C4-2B (cell line): Measurements from ENCODE around the gene CELA3B.
"Not testable (repeated sequence)": the region's sequence is repeated elsewhere in the genome, so short reads cannot be mapped to it uniquely, and the experiment has no call there.

ENCODE experiments used
- H3K27ac ChIP-seq: fragments of 450-650 bp; 2 replicates; pipeline ENCODE4 v1.5.1; 2017
- ZFX ChIP-seq: fragments of 450-650 bp; IDR thresholded peaks from 2 replicates; pipeline ENCODE4 v1.6.1; 2017
- TF ChIP-seq, protein P1 (sequence below): fragments of 450-650 bp; conservative IDR thresholded peaks from 2 replicates; pipeline ENCODE4 v1.5.1; 2017; ENCODE audit warnings: mild to moderate bottlenecking

The CELA3B gene

DNA sequence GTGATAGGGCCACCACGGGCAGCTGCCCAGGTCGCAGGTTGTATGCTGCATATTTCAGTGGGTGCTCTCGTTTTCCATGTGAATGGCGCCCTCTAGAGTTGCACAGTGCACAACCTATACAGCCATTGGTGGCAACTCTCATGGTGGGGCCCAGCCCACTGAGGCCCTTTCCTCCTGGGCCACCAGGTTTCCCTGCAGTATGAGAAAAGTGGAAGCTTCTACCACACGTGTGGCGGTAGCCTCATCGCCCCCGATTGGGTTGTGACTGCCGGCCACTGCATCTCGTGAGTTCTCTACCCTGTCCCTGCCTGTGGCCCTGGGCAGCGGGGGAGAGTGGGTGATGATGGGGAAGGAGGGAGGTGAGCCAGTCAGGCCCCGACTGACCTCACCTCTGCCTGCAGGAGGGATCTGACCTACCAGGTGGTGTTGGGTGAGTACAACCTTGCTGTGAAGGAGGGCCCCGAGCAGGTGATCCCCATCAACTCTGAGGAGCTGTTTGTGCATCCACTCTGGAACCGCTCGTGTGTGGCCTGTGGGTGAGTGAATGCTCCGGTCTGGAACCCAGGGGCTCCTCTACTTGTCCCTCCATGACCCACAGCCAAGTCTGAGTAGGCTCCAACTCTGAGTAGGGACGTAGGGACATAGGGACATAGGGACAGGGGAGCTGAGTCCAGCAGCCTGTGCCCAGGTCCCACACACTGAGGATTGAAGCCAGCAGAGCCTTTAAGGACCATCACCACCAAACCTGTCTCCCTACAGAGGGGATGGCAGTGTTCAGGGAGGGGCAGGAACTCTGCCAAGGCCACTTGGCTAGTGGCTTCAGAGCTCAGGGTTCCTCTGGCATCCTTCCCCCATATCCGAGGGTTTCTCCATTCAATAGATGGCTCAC is 28.7 kb downstream of the CELA3B start:
- TF ChIP-seq, protein P1, sequence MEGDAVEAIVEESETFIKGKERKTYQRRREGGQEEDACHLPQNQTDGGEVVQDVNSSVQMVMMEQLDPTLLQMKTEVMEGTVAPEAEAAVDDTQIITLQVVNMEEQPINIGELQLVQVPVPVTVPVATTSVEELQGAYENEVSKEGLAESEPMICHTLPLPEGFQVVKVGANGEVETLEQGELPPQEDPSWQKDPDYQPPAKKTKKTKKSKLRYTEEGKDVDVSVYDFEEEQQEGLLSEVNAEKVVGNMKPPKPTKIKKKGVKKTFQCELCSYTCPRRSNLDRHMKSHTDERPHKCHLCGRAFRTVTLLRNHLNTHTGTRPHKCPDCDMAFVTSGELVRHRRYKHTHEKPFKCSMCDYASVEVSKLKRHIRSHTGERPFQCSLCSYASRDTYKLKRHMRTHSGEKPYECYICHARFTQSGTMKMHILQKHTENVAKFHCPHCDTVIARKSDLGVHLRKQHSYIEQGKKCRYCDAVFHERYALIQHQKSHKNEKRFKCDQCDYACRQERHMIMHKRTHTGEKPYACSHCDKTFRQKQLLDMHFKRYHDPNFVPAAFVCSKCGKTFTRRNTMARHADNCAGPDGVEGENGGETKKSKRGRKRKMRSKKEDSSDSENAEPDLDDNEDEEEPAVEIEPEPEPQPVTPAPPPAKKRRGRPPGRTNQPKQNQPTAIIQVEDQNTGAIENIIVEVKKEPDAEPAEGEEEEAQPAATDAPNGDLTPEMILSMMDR: peak; percentile 31
- H3K27ac ChIP-seq: not testable (repeated sequence)

DNA sequence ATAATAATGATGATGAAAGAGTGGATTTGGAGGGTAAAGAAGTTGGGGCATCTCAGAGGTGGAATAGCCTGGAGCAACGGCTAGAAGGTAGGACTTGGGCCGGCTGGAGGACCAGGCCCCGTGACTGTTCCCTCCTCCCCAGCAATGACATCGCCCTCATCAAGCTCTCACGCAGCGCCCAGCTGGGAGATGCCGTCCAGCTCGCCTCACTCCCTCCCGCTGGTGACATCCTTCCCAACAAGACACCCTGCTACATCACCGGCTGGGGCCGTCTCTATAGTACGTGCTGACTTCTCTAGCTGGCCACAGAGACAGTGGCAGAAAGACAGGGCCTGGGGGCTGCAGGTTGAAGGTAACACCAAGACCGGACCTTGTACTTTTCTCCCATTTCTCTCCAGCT is 29.9 kb downstream of the CELA3B start:
- H3K27ac ChIP-seq: not testable (repeated sequence)

DNA sequence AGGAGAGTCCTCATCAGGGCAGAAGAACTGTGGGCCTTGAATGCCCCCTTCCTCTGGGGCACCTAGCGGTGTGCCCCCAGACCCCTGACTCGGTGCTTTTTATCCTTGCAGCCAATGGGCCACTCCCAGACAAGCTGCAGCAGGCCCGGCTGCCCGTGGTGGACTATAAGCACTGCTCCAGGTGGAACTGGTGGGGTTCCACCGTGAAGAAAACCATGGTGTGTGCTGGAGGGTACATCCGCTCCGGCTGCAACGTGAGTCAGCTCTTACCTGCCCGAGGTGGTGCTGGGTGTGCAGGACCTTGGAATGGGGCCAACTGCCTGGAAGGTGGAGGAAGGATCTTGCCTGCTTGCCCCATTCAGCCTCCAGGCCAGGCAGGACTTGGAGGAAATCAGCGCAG is 30.4 kb downstream of the CELA3B start:
- H3K27ac ChIP-seq: not testable (repeated sequence)

DNA sequence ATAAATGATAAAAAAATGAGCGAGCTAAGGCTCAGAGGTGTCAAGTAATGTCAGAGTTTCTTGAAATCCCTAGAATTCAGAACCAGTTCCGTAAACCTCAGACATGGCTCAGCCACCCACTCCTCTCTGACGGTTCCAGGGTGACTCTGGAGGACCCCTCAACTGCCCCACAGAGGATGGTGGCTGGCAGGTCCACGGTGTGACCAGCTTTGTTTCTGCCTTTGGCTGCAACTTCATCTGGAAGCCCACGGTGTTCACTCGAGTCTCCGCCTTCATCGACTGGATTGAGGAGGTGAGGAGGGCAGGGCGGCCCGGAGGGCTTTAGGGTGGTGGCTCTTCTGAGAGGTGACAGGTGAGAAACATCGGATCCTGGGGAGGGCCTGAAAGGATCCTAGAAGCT is 32.7 kb downstream of the CELA3B start:
- not testable (repeated sequence) for H3K27ac ChIP-seq

DNA sequence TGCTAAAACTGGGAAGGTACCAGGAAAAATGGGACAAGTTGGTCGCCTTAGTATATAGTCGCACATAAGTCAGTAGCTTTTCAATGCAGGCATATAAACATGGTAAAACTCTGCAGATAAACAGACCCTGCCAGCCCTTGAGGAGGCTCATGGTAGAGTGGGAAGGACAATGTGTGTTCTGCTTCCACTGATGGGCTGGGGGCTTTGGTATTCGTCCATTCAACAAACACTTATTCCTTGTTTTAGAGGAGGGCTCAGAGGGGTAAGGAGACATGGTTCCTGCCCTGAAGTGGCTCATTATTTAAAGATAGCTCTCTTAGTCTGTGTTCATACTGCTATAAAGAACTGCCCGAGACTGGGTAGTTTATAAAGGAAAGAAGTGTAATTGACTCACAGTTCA is 35.9 kb downstream of the CELA3B start:
- H3K27ac ChIP-seq: not testable (repeated sequence)

DNA sequence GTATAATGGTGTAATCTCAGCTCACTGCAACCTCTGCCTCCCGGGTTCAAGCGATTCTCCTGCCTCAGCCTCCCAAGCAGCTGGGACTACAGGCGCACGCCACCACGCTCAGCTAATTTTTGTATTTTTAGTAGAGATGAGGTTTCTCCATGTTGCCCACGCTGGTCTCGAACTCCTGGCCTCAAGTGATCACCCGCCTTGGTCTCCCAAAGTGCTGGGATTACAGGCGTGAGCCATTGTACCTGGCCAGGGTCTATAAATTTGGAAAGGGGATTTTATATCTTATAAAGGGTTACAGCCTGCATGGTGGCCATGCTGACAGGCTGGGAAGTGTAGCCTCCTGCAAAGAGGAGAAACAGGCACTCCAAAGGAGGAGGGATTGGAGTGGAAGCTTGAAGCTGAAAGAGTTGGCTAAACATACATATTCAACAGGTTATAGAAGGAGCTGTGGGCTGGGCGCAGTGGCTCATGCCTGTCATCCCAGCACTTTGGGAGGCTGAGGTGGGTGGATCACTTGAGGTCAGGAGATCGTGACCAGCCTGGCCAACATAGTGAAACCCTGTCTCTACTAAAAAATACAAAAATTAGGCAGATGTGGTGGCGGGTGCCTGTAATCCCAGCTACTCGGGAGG is 37.9 kb downstream of the CELA3B start:
- not testable (repeated sequence) for H3K27ac ChIP-seq

DNA sequence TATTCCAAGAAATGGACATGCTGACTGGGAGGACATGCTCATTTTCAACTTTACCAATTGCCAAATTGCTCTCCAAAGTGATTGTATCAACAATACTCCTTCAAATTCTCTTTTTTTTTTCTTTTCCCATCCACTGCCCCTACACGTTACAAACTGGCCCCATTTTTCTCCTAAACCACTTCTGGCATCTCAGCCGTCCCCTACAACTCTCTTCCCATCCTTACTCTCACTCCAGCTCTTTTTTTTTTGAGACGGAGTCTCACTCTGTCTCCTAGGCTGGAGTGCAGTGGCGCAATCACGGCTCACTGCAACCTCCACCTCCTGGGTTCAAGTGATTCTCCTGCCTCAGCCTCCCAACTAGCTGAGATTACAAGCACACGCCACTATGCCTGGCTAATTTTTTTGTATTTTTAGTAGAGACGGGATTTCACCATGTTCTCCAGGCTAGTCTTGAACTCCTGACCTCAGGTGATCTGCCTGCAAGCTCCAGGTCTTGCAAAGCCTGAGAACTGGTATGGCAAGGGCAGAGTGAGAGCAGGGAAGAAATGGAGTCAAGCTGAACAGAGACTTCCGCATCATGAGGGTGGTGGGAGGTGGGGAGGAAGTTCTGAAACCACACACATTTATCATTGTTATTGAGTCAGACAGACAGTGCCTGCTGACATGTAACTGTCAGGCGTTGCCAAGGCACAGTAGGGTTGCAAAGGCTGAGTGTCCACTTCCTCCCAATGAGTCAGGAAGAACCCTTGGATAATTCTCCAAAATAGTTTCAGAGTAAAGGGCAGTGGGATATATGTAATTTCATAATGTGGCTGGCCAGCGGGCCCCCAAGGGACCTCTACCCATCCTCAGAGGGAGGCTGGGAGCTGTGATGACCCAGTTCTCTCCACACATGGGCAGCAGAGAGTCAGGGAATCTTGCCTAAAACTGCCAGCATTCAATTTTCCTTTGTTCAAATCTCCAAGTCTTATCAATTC is 42.0 kb downstream of the CELA3B start:
- TF ChIP-seq, protein P1: no peak
- TF ChIP-seq ZFX: no peak
- no peak overlapping the region for H3K27ac ChIP-seq

DNA sequence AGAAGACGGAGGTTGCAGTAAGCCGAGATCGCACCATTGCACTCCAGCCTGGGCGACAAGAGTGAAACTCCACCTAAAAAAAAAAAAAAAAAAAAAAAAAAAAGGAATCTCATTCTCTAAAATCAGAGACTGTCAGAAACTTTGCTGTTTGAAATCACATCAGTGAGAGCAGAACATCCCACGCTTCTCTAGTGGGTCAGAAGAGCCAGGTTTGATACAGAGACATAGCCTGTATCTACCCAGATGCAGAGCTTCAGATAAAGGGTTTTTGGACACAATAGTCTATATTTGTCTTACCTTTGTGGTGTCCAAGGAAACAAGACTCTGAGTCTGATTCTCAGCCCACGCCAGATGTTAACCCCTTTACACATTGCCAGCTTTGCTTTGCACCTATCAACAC is 44.2 kb downstream of the CELA3B start:
- no peak overlapping the region for H3K27ac ChIP-seq
- TF ChIP-seq, protein P1: no peak
- TF ChIP-seq ZFX: no peak

DNA sequence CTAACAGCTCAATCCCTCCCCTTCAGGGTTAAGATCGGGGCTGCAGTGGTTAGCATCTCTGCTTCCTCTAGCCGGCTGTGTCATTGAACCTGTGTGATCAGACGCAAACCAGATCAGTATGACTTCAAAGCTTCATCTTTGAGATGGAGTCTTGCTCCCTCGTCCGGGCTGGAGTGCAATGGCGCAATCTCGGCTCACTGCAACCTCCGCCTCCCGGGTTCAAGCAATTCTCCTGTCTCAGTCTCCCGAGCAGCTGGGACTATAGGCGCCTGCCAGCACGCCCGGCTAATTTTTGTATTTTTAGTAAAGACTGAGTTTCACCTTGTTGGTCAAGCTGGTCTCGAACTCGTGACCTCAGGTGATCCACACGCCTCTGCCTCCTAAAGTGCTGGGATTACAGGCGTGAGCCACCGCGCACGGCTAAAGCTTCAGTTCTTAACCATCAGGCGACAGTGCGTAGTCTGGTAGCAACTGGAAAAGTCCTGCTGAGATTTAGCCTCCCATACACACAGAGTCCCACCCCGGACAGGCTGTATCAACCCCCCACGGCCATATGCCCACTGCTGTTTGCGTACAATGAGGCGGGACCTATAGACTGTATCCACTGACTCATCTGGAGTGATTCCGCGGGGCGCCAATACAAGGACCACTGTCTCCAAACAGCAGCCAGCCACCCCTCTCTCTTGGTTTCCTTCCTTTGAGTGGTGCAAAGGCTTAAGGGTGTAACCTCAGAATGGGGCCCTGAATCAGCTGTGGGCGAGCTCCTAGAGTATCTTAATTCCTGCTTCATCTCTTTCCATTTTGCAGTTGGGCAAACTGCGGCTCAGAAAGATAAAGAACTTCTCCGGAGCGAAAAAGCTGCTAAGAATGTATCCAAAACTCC is 47.9 kb downstream of the CELA3B start:
- no peak for TF ChIP-seq ZFX
- TF ChIP-seq, protein P1: no peak
- peak overlapping the region; percentile 90 for H3K27ac ChIP-seq
